IPS DF 19.7 (cell line): ENCODE data around the gene C3.

Source experiments
- DNase-seq: peaks from one replicate; pipeline ENCODE4 v3.0.0-alpha.2; 2013; ENCODE audit warnings: low read depth, low spot score

C3 gene

DNA sequence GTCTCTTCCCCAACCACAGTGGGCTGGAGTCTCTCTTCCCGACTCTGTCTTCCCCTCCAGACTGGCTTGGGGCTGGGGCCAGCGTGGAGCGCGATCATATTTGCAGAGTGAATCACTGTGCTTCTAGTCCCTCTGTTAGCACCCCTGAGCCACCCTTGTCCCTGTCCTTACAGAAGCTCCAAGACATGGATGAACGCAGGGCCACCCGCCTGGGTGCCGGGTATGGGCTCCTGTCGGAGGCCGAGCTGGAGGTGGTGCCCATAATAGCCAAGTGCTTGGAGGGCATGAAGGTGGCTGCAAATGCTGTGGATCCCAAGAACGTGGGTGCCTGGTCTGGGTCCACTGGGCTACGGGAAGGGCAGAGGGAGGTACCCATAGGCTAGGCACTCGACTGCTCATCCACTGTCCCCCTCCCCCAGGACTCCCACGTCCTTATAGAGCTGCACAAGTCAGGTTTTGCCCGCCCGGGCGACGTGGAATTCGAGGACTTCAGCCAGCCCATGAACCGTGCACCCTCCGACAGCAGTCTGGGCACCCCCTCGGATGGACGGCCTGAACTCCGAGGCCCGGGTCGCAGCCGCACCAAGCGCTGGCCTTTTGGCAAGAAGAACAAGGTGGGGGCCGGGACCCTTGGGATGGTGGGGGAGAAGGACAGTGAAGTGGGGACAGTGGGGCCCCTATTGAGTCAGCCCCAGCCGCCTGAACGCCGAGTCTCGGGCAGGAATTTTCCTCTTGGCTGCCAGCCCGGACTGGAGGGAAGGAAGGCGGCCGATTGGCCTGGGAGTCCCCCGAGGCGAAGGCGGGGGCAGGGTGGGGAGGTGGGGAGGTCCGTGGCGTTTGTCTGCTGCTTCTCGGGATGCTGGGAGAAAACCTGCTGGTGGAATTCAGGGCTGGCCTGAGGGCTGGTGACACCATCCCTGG lies 24.2 kb upstream of the C3 start:
- DNase-seq, result no peak

DNA sequence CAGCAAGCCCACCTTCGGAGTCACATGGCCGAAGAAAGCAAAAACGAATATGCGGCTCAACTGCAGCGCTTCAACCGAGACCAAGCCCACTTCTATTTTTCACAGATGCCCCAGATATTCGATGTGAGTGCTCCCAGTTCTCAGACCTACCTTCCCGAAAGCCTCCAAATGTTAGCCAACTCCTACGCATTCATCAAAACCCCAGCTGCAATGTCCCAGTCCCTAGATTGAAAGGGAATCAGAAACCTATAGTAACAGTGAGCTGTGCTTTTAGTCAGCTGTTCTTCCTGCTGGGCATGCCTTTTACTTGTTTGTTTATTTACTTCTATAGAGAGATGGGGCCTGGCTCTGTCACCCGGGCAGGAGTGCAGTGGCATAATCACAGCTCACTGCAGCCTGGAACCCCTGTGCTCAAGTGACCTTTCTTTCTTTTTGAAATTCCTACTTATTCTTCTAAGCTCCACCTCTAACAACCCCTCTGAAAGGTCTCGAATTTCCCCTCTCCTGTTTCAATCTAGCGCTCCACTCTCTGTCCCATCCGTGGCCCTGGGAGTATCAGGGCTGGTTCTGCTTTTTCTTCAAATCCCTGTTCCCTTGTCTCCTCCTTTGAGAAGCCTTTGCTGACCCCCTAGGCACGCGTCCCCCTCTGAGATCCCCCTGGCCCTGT lies 23.4 kb upstream of the C3 start:
- DNase-seq, result no peak

GRCh38 chr19:6743066-6743465 lies 22.6 kb upstream of the C3 start:
- DNase-seq, result no peak

DNA sequence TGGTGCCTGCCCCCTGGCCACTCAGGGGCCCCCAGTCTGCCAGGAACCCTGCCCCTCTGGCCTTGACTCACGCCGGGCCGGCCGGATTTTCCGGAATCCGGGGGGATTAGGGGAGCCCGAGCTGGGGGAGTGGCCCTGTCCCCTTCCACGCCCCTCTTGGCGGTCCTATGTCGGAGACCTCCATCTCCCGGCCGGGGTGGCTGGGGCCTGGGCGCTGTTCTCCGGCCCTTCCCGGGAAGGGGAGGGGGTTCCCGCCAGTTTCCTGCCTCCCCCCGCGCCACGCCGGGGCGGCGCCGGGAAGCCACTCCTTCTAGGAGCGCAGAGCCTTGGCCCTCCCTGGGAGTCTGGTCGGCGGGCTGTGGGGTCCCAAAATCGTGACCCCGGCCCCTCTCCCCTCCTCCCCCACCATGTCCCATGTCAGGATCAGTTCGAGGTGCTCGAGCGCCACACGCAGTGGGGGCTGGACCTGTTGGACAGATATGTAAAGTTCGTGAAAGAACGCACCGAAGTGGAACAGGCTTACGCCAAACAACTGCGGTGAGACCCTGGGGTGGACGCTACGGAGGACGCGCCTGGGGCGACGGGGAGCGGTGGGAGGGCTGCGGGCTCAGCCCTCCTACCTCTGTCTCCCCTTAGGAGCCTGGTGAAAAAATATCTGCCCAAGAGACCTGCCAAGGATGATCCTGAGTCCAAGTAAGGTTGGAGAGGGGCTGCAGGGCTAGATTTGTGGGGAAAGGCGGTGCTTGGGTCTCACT lies 20.3 kb upstream of the C3 start:
- no peak for DNase-seq

DNA sequence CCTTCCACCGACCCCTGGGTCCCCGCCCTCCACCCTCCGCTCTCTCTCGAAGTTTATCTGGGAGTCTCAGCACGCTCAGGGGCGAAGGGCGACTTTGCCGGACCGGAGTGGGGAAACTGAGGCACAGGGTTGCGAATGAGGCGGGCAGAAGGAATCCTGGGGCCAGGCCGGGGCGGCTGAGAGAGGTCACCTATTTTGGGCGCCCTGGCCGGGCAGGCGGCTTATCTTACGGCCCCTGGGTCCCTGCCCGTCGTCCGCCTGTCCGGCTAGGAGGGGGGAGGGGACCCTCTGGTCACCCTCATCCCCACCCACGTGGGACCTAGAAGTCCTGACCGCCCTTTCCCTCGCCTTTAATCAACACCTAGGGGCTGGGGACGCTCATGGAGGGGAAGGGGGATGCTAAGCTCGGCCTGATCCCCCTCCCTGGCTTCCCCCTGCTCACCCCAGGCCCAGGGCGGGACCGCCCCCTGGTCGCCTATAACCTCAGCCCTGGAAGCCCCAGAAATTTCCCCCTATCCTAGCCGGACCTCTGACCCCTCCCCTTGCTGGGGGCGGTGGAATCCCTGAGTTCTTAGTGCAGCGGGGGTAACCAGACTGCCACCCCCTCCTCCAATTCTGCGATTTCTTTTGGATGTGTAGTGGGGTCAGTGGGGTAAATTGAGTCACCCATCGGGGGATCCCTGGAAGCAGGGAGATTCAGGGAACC lies 19.6 kb upstream of the C3 start:
- DNase-seq, result no peak

DNA sequence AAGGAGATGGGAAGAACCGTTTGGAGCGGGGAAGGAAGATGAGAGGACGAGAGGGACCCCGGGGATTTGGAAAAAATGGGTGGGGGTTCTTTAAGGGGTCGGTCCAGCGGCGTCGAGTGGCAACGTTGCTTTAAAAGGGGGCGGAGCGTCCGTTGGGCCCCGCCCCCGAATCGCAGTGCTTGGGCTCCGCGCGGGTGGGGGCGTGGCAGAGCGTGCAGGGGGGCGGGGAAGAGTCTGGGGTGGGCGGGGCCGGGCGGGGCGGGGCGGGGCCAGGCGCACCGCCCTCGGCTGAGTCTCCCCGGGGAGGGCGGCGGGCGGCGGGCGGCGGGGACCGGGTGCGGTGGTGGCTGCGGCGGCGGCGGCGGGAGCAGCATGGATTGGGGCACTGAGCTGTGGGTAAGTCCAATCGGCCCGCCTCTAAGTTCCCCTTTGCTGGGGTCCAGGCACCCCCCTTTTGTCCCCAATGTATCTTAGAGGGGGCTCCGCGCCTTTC lies 19.0 kb upstream of the C3 start, which contains the start of gene TRIP10:
Gene TRIP10 (plus strand): TSS at position 291 of the 493 bp plus-strand sequence. CDS start 82 bp downstream, at position 373.
- DNase-seq, result no peak

DNA sequence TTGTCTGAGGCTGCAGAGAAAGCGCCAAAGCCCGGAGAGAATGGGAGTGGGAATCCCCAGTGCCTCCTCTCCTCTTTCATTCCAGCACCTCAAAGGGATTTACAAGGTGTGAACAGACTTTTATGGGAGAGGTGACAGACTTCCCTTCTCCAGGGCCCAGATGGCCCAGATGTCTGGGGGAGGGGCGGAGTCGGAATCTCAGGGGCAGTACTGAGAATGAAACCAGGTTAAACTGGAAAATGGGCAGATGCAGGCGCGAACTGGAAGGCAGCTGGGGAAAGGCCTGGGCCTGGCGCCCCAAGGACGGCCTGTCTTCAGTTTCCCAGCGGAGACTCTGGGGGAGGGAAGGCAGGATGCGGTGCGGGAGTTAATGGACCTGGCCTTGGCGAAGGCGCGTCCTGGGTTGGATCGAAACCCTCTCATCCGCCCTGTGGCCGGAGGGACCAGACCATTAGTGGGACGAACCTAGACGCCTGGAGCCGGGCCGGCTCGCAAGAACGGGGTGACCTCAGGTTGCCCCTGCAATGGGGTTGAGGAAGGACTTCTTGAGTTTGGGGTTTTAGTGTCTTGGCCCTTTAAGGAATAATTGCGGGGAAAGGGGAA lies 18.4 kb upstream of the C3 start:
- no peak for DNase-seq

GRCh38 chr19:6737873-6738786 lies 17.7 kb upstream of the C3 start:
- no peak for DNase-seq

DNA sequence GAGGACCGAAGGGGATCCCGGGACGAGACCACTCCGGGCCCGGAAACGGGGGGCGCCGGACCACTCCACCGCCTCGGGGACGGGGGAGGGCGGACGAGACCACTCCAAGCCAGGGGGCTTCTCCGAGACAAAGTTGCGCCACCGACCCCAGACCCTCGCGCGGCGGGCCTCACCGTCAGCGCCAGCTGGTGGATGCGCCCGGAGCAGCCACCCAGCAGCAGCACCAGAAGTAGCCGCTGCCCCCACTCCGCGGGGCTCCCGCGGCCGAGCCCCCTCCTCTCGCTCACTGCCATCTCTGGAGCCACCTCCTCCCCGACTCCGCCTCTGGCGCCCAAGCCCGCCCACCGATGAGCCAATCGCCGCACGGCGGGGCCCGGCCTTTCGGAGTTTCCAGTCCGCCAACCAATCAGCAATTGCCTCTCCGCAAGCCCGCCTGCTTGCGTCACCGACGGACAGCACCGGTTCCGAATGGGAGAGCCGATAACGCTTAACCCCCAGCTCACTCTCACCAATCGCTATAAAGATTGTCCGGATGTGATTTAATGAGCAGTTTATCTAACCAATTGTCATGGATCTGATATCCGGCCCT lies 16.9 kb upstream of the C3 start, which contains the start of gene GPR108:
Gene GPR108 (minus strand): TSS at position 297 of the 589 bp plus-strand sequence. CDS start 4 bp downstream, at position 293.
- DNase-seq, result peak; percentile 100

GRCh38 chr19:6736917-6737283 lies 16.4 kb upstream of the C3 start:
- DNase-seq, result no peak

GRCh38 chr19:6736169-6736916 lies 15.9 kb upstream of the C3 start:
- no peak for DNase-seq

- no peak for DNase-seq
These were observed 14.9 kb upstream of the C3 start for GRCh38 chr19:6735181-6735911.

- no peak for DNase-seq
These were observed 13.7 kb upstream of the C3 start for GRCh38 chr19:6734096-6734696.

GRCh38 chr19:6733338-6734095 lies 13.1 kb upstream of the C3 start:
- no peak for DNase-seq

GRCh38 chr19:6732803-6733337 lies 12.4 kb upstream of the C3 start:
- no peak for DNase-seq

GRCh38 chr19:6731822-6732221 lies 11.4 kb upstream of the C3 start:
- no peak for DNase-seq
